ENCODE data around the gene RAB11FIP4. TPM values are rescaled to one million over a fixed set of nuclear protein-coding genes. Genes with fewer than 3 reads are reported as not detected.

The RAB11FIP4 gene
- total RNA-seq, 2 donors from 2014 or later = 22.5 to 30.8 TPM

- Histone ChIP-seq H3K4me3 (peak overlapping the region; percentile 49 to 62), H3K27ac (peak overlapping the region; percentile 78 to 85), H3K9me3 (no peaks in the 10 kb centered on the region), H3K27me3 (replicated peaks; ENCODE audit: insufficient read depth) (no peaks in the 10 kb centered on the region), H3K4me1 (replicated peaks) (no peaks in the 10 kb centered on the region), H3K36me3 (no peaks in the 10 kb centered on the region)
- intact Hi-C loops (cut with DNase I) = no loop called here
- DNase-seq (ENCODE audit: low spot score) = no peak
- 13% methylated on average over 17 of the region's 17 CpGs for WGBS
- no peak for TF ChIP-seq CTCF (IDR thresholded peaks at IDR 0.05)
- no peak for TF ChIP-seq POLR2A (IDR thresholded peaks at IDR 0.05)
- no peak for TF ChIP-seq POLR2AphosphoS5 (IDR thresholded peaks at IDR 0.05)
Measured at GRCh38 chr17:31487063-31487647, 95.7 kb downstream of the RAB11FIP4 start.

GRCh38 chr17:31487648-31488263, 96.3 kb downstream of the RAB11FIP4 start:
- peak; percentile 77 for TF ChIP-seq POLR2AphosphoS5 (IDR thresholded peaks at IDR 0.05)
- no peak for TF ChIP-seq CTCF (IDR thresholded peaks at IDR 0.05)
- peak; percentile 91 for TF ChIP-seq POLR2A (IDR thresholded peaks at IDR 0.05)
- peak overlapping the region; percentile 49 to 62 for H3K4me3 ChIP-seq
- peak; percentile 95 for DNase-seq (ENCODE audit: low spot score)
- H3K36me3 ChIP-seq = no peaks in the 10 kb centered on the region
- intact Hi-C loops (cut with DNase I) = no loop called here
- WGBS = under 1% methylated on average over 37 of the region's 83 CpGs
- H3K4me1 ChIP-seq (replicated peaks) = no peaks in the 10 kb centered on the region
- H3K9me3 ChIP-seq = no peaks in the 10 kb centered on the region
- H3K27me3 ChIP-seq (replicated peaks; ENCODE audit: insufficient read depth) = no peaks in the 10 kb centered on the region
- peak overlapping the region; percentile 78 to 85 for H3K27ac ChIP-seq

- intact Hi-C loops (cut with DNase I) = no loop called here
- DNase-seq (ENCODE audit: low spot score) = no peak
- WGBS = 11% methylated on average over 30 of the region's 62 CpGs
- Histone ChIP-seq H3K4me3 (peak overlapping the region; percentile 49 to 62), H3K36me3 (no peaks in the 10 kb centered on the region), H3K9me3 (no peaks in the 10 kb centered on the region), H3K27me3 (replicated peaks; ENCODE audit: insufficient read depth) (no peaks in the 10 kb centered on the region), H3K4me1 (replicated peaks) (no peaks in the 10 kb centered on the region), H3K27ac (peak overlapping the region; percentile 66 to 85)
- TF ChIP-seq POLR2A (IDR thresholded peaks at IDR 0.05) (no peak), POLR2AphosphoS5 (IDR thresholded peaks at IDR 0.05) (no peak), CTCF (IDR thresholded peaks at IDR 0.05) (no peak)
Measured at GRCh38 chr17:31488264-31488981, 96.9 kb downstream of the RAB11FIP4 start.

- H3K27ac ChIP-seq = peak overlapping the region; percentile 66 to 85
- DNase-seq (ENCODE audit: low spot score) = no peak
- WGBS = 20% methylated on average over 4 of the region's 4 CpGs
- no peaks in the 10 kb centered on the region for H3K4me1 ChIP-seq (replicated peaks)
- H3K9me3 ChIP-seq = no peaks in the 10 kb centered on the region
- no peaks in the 10 kb centered on the region for H3K27me3 ChIP-seq (replicated peaks; ENCODE audit: insufficient read depth)
- H3K4me3 ChIP-seq = peak overlapping the region; percentile 49 to 62
- no peaks in the 10 kb centered on the region for H3K36me3 ChIP-seq
- no peak for TF ChIP-seq POLR2A (IDR thresholded peaks at IDR 0.05)
- TF ChIP-seq POLR2AphosphoS5 (IDR thresholded peaks at IDR 0.05) = no peak
- TF ChIP-seq CTCF (IDR thresholded peaks at IDR 0.05) = no peak
- intact Hi-C loops (cut with DNase I) = no loop called here
Measured at GRCh38 chr17:31488982-31489294, 97.5 kb downstream of the RAB11FIP4 start.

Data from prostate gland (tissue), 2 donors.